ENCODE results near the gene DNAJC28. TPM values are rescaled to one million over a fixed set of nuclear protein-coding genes. Genes with fewer than 3 reads are reported as not detected.

DNAJC28 gene
- polyA plus RNA-seq, 1 donor, result 6.1 TPM

Other genes with a start within 250 kb of the DNAJC28 start
- gene IL10RB, start 225.3 kb downstream of the DNAJC28 start, polyA plus RNA-seq (ENCODE audit: insufficient read length), result 28.7 TPM
- gene IFNAR1, start 166.7 kb downstream of the DNAJC28 start, polyA plus RNA-seq (ENCODE audit: insufficient read length), result 38.1 TPM
- 82.2 TPM for gene IFNGR2, start 88.3 kb downstream of the DNAJC28 start, polyA plus RNA-seq (ENCODE audit: insufficient read length)
- 60.5 TPM for gene TMEM50B, start 11.7 kb downstream of the DNAJC28 start, polyA plus RNA-seq (ENCODE audit: insufficient read length)
- gene GART, start 50.4 kb upstream of the DNAJC28 start, polyA plus RNA-seq (ENCODE audit: insufficient read length), result 92.6 TPM
- gene SON, start 51.3 kb upstream of the DNAJC28 start, polyA plus RNA-seq (ENCODE audit: insufficient read length), result 447 TPM
- gene DONSON, start 97.0 kb upstream of the DNAJC28 start, polyA plus RNA-seq (ENCODE audit: insufficient read length), result 51.4 TPM
- gene CRYZL1, start 150.0 kb upstream of the DNAJC28 start, polyA plus RNA-seq (ENCODE audit: insufficient read length), result 86.4 TPM
- 56.2 TPM for gene ITSN1, start 150.8 kb upstream of the DNAJC28 start, polyA plus RNA-seq (ENCODE audit: insufficient read length)